GM19463 (cell line): ENCODE results near the gene PCED1A.
A peak's percentile ranks its signal among the peaks of the same experiment; 100 is the strongest.

ENCODE experiments used
- ATAC-seq: cut with Tn5 transposase; IDR thresholded peaks from one replicate; pipeline ENCODE4 v1.9.1; 2021; ENCODE audit warnings: mild to moderate bottlenecking, moderate library complexity; ENCODE audit not compliant: unreplicated experiment

The PCED1A gene

DNA sequence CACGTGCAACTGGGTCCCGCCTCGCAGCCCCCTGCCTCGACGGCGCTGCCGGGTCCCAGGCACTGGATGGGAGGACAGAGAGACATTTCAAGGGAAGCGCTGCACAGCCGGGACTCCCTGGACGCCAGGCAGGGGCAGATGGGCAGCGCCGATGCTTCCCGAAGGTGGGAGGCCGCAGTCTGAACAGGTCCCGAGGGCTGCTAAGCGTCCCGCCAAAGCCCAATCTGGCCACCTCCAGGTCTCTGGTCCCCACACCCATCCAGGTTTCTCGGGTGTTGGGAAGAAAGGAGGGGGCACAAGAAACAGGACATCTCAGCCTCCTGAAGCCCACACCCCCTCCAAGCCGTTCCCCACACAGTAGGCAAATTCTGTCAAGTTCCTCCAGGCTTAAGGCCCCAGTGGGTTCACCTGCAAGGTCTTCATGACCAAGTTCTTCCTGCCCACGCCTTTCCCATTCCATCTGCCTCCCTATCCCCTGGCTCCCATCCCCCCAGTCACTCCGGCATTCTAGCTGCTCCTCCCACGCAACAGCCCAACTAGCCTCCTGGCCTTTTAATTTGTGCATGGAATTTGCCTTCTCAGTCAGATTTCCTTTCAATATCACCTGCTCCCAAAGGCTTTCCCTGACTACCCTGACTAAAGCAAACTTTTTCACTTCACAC is 34.6 kb downstream of the PCED1A start:
- no peak for ATAC-seq

DNA sequence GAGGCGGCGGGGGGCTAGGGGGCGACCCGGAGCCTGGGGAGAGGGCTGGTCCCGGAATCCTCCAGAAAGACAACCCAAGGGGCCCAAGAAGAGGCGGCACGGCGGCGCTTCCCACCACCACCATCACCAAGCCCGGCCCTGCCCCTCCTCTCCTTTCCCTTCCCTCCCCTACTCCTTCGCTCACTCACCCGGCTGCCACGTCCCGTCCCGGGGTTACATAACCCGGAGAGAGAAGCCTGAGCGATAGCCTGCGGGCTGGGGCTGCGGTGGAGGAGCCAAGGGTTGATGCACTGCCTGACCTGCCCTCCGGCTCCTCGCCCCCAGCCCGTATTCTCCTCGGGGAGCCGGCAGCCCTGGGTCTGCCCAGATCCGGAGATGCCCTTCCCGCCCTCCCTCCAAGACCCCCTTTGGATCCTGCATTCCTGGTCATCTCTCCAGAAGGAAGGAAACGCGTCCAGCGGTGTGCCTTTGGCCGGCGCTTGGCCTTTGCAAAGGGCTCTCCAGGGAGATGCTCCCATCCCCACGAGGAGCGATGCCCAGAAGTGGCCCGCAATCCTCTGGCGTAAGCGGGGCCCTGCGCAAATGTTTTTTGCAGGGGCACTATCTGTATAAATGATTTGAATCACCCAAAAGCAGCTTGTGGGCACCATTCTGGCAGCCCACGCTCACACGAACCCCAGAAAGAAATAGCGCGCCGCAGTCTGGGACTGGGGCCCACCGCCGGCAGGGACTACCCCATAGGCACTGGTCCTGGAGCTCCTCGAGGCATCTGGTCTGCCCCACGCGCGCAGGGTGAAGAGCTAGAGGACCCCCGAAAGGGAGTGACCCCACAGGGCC is 35.4 kb downstream of the PCED1A start:
- no peak for ATAC-seq

DNA sequence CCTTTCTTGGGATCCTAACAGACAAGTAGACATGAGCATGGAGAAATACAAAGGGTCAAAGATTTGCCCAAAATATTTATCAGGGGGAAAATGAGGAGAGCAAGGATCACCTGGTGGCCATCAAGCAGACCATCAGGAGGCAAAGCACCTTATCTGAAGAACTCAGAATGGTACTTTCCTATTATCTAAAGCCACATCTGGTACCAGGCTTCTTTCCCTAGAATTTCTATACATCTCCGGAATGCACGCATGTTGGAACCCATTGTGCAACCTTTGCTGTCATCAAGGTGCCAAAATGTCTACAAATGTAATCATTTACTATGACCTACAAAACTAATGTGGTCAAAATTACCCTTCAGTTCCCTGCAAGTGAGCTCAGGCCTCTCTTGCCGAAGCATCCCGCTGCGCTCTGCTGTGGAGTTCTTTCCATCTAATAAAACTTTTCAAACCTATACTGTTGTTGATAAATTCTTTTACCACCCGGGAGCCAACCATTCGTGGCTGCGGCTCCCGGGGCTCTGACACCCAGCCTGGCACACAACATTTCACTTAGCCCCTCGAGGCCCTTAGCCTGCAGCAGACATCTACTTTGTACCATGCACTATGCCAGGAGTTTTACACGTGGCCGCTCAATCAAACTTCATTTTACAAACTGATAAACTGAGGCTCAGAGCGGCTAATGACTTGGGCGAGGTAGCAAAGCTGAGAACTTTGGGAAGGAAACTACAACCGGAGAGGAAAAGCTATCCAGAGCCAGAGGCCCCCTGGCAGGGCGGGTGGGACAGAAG is 36.2 kb downstream of the PCED1A start:
- ATAC-seq: no peak

DNA sequence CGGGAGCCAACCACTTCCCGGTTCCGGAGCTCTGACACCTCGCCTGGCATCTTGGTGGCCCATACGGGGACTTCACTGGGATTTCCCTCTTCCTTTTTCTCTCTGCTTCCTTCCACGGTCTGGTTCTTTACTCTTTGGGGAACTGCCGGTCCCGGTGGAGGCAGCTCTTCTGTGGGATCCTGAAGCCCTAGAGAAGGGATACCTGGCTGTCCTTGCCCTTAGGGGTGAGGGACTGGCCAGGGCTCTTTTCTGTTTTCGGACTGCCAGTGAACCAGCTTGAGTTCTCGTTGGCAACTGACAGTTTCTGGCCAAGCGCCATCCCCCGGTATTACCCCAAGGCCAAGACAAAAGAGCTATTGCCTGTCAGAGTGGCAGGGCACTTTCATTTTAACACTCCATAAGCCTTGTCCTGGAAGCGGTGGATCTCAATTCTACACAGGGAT is 39.1 kb downstream of the PCED1A start:
- peak; percentile 36 for ATAC-seq

DNA sequence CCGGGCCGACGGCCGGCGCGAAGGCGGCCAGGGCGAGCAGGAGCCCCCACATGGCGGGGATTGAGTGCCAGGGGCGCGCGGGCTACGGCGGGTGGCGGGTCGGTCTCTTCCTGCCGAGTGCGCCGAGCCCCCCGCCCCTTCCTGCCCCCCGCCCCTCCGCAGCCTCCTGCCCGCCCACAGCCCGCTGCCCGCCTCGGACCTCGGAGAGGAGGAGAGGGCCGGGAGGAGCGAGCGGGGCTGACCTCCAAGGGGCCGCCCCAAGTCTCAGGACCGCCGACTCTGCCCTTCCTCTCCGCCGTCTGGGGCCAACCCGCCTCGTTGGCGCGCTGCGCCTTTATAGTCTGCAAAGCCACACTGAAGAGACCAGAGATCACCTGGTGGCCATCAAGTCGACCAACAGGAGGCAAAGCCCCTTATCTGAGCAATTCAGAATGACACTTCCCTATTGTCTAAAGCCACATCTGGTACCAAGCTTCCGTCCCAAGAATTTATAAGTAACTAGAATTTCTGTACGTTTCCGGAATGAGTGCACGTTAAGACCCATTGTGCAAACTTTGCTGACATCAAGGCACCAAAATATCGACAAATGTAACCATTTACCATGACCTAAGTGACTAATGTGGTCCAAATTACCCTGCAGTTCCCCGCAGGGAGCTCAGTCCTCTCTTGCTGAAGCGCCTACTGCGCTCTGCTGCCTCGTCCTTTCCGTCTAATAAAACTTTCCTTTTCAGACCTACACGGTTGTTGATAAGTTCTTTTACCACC is 39.8 kb downstream of the PCED1A start, which contains the start of gene CPXM1:
TSS of gene CPXM1 (minus strand) at position 107 of the 765 bp plus-strand sequence. CDS start at position 52, 55 bp downstream.
- ATAC-seq: peak; percentile 53

DNA sequence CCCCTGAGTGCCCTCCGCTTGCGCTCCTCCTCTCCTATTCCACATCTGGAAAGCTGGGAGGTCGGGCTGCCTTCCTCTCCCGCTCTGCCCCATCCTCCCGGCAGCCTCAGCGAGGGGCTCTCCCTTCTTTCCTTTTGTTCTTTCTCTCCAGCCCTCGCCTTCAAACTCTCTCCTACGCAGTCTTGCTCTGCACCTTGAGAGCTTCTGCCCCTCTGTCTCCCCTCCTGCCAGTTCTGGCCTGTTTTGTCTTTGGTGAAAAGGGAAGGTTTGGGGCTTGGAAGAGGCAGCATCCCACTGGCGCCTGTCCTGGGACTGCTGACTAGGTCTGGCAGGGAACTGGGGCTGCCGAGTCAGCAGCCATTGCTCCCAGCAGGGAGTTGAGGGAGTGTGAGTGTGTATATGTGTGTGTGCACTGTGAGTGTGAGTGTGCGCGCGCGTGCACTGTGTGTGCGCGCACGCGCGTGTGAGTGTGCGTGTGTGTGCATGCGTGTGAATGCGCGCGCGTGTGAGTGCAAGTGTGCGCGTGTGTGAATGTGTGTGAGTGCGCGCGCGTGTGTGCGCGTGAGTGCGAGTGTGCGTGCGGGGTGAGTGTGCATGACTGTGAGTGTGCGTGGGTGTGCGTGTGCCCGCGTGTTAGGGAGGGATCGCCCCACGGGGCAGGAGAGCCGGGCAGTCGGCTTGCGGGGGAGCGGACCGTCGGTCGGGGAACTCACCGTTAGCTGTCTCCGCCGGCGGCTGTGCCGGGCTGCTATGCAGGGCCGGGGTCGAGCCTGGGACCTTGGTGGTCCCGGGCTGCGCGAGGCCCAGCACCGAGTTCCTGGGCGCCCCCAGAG is 40.6 kb downstream of the PCED1A start:
- ATAC-seq: peak; percentile 17

DNA sequence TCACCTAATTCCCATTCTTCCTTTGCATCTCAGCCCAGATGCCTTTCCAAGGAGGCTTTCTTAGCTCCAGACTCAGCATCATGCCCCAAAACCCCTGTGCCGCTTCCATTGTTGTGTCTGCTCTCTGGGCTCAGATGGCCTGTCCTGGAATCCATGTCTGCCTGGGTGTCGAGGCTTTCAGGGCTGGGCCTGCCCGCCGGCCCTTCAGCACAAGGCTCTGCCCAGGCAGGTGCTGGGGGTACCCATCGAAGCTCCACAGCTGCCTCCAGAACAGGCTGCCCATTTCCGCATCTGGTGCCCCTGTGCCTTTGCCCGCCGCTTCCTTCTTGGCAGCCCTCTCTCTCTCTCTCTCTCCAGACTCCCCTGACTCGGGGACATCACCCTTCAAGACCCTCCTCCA is 41.2 kb downstream of the PCED1A start:
- no peak for ATAC-seq

DNA sequence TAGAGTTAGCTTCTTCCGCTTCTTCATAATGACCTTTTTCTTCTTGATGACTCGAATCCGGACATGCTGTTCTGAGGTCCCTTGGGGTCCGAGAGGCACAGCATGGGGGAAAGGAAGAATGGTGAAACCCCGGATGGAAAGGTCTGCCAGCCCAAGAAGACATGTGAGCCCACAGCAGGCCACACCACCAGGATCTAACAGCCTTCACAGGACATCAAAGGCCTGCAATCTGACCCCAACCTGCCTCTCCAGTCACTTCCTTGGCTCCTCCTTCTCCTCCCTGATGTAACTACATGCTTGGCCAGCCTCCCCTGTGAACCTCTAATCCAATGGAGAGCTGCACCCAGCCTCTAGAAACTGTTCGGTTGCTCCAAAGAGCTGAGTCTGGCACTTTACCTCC is 41.6 kb downstream of the PCED1A start:
- ATAC-seq: no peak

DNA sequence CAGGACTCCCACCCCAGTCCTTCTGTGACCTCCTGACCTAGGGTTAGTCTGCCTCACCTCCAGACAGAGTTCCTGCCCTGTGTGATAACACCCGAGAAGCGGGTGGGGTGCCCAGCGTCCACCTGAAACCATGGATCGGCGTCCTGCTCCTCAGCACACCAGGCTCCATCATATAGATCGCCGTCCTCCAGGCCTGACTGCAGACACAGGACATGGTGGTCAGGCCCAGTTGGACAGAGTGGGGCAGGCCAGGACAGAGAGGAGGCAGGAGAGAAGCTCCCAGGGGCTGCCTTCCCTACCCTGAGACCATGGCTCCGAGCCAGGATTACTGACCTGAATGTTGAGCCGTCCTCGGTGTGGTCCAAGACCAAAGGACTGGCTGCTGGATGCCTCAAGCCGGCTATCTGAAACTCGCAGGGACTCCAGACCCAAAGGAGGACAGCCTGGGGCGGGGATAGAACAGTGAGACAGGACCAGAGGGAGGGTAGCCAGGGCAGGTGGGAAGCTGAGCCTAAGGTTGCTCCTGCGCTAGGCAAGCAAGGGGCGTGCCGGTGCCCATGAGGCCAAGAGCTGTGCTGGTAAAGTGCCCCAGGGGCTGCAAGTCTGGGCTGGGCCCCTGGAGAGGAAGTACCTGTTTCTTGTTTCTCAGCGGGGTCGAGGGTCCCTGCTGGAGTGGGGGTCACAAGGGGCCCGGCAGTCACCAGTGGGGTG is 42.2 kb downstream of the PCED1A start:
- ATAC-seq: no peak

DNA sequence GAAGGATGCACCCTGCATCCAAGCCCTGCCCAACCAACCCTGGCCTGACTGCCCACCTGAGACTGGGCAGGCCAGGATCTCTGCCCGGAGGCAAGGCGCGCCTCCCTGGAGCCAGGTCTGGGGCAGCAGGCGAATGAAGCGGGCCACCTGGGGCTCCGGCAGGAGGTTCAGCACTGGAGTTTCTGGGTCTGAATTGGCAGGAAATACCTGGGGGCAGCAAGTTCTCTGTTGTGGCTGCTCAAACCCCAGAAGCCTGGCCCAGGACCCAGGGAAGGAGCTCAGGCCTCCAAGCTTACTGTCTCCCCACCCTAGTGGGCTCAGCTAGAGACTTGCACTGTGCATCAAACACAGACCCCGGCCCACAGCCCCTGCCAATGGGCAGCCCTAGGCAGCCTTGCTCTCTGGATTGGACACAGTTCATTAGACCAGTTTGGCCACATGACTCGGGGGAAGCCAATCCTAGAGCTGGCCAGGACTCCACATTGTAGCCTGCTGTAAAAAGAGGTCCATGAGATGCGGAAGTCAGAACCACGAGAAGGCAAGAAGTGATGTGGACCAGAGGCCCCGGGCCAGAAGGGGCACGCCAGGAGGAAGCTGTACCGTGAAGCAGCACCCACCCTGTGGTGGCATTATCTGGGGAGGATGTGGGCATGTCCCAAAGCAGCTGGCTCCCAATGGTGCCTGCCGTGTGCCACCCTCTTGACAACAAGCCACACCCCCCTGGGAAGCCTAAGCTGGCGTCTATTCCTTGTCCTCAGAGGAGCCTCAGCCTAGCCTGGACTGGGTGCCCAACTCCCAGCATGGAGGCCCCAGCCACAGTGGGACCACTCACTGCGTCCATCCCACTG is 43.1 kb downstream of the PCED1A start:
- ATAC-seq: no peak

DNA sequence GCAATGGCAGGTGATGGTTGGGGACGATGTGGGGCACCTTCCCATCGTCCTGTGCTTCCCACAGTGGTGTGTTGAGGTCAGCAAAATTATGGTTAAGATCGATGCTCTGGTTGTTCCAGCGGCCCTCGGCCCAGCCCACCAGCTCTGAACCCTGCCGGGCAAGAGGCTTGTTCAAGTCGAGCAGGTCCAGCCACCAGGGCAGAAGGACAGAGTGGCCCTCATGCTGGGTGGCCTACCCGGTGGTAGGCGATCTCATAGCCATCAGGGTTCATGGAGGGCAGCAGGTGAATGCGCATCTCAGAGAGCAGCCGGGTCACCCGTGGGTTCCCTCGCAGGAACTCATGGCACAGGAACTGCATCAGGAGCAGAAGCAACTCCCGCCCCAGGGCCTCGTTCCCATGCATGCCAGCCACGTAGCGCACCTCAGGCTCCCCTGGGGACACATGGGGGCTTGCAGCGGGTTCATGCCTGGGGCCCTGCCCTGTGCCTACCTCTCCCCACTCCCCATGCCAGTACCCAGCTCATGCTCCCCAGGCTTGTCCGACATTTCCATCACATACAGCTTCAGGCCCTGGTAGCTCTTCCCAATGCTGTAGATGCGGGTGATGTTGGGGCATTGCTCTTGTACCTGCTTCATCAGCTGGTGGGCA is 44.3 kb downstream of the PCED1A start:
- no peak for ATAC-seq

DNA sequence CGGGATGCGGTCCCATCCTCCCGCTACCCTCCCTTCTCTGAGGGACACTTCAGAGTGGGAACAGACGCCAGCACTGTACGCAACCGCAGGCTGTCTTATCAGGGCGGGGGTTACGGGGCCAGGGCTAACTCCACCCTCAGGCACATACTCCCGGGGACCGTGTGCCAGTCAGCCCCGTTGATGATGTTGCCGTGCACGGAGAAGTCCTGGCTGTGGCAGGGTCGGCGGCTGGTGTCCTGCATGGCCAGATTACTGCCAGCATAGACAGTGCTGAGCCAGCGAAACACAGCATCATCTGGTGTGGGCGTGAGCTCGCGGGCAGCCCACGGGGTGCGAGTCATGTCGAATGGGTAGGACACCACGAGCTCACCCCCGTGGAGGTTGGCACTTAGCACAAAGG is 45.0 kb downstream of the PCED1A start:
- no peak for ATAC-seq

DNA sequence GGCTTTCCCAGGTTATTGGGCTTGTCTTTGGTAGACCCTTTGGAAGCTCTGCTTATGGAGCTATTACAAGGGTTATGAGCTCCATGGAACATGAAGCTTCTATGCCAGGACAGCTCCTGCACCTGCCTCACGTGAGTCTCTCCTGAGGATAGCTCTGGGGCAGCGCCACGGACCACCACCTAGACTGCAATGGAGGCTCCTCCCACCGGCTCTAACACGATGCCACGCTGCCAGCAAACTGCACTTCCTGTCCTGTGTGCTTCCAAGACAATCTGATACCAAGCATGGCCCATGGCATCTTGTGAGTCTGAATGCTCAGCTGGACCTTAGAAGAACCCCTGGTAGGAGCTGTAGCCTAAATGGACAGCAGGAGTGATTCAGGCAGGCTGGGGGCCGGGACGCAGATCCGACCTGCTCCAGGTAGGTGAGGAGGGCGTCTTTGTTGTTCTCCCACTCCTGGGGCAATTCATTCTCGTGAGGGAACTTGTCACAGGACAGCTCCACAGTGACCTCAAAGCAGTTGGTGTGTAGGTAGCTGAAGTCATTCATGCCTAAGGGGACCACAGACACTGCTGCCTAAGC is 45.5 kb downstream of the PCED1A start:
- no peak for ATAC-seq

DNA sequence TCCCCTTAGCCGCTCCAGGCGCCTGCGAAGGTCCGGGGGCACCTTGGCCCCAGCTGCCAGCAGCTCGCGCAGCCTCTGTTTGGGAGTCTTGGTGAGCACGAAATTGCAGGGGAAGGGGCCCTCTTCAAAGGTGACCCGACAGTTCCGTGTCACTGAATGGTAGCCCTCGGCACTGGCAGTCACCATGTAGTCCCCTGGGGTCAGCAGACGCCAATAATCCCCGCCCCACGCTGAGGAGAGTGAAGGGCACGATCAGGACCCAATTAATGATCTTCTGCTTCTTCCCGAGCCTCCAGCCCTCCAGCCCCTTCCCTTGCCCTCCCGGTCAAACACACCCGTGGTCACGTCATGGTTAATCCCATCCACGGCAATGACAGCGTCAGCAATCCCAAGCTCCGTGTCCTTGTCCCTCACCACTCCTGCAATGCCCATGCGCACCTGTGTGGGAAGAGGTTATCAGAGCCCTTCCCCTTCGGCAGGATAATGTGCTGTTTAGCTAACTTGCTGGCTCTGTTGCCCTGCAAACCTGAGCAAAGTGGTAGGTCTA is 46.2 kb downstream of the PCED1A start:
- ATAC-seq: no peak

DNA sequence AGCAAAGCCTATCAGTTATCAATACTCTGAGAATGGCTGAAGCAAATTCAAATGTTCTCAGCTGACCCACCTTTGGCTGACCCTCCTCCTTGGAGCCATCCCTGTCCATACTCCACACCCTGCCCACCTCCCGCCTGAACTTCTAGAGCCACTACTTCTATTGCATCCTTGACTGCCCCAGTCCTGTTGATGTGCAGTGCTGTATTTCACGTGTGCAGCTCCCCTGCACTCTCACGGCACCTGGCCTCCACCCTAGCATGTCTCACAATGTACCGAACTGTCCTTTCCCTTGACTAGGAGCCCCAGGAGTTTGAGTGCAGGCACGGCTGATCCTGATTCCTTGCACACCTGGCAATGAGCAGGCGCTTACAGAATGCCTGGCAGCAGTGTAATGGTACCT is 47.0 kb downstream of the PCED1A start:
- no peak for ATAC-seq
